Upper lobe of right lung (tissue), 1 donor: Measurements from ENCODE around the gene DMWD. TPM values are rescaled to one million over a fixed set of nuclear protein-coding genes. Genes with fewer than 3 reads are reported as not detected.

Experiments used
- ATAC-seq: fragments of 200-7000 bp; cut with Tn5 transposase; one replicate; pipeline ENCODE4 v1.9.1; 2020; ENCODE audit warnings: mild to moderate bottlenecking, moderate library complexity
- DNase-seq: peaks from one replicate; pipeline ENCODE4 v3.0.0-alpha.2; 2020
- H3K27ac ChIP-seq: fragments of 200-600 bp; one replicate; pipeline ENCODE4 v1.8.0; 2022
- H3K27me3 ChIP-seq: fragments of 200-600 bp; one replicate; pipeline ENCODE4 v1.8.0; 2022; ENCODE audit warnings: mild to moderate bottlenecking
- H3K36me3 ChIP-seq: fragments of 200-600 bp; one replicate; pipeline ENCODE4 v1.8.0; 2022
- H3K4me1 ChIP-seq: fragments of 200-600 bp; one replicate; pipeline ENCODE4 v1.8.0; 2022
- H3K4me3 ChIP-seq: fragments of 200-600 bp; one replicate; pipeline ENCODE4 v1.8.0; 2022; ENCODE audit warnings: mild to moderate bottlenecking
- H3K9me3 ChIP-seq: fragments of 200-600 bp; one replicate; pipeline ENCODE4 v1.8.0; 2022
- intact Hi-C: fragments of 100-400 bp; cut with DNase I; formaldehyde crosslinking; loops from one replicate; pipeline ENCODE4 v1.11.0; 2022
- total RNA-seq: library from RNA; stranded (reverse); fragmentation: NEBNext Ultra II Directional; extraction: Animal tissue kit (Norgen Biotek cat#: 25700); gene quantifications from one replicate; pipeline ENCODE4 v1.2.1, GENCODE V29; 2021
- TF ChIP-seq, protein P1 (sequence below): fragments of 200-600 bp; IDR thresholded peaks from one replicate; pipeline ENCODE4 v1.8.0; 2022; ENCODE audit warnings: antibody characterized with exemption
- donor health status: DM: no; HTN: yes; CAD: no; lungs with severe emphysema.

The DMWD gene
- total RNA-seq, 1 donor from 2014 or later: 58.7 TPM

DNA sequence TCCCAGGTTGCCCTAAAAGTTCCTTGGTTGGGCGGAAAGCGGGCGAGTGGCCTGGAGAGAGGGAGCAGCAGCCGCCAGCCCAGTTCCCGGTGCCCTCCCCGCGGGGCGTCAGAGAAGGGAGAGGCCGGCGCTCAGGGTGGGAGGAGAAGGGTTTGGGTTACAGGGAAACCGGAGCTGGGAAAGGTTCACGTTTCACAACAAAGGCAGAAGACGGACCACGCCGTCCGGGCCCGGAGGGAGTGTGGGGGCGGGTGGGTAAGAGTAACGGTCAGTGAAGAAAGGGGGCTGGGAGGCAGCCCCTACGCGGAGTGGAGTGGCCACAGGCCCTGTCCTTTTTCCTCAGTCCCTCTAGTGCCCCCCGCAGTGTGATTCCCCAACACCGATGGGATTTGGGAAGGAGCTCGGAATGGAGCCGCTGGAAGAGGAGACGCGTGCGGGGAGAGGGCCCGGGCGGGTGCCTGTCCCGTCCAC, 25.2 kb downstream of the DMWD start:
- no peaks in the 10 kb centered on the region for H3K9me3 ChIP-seq
- TF ChIP-seq, protein P1, sequence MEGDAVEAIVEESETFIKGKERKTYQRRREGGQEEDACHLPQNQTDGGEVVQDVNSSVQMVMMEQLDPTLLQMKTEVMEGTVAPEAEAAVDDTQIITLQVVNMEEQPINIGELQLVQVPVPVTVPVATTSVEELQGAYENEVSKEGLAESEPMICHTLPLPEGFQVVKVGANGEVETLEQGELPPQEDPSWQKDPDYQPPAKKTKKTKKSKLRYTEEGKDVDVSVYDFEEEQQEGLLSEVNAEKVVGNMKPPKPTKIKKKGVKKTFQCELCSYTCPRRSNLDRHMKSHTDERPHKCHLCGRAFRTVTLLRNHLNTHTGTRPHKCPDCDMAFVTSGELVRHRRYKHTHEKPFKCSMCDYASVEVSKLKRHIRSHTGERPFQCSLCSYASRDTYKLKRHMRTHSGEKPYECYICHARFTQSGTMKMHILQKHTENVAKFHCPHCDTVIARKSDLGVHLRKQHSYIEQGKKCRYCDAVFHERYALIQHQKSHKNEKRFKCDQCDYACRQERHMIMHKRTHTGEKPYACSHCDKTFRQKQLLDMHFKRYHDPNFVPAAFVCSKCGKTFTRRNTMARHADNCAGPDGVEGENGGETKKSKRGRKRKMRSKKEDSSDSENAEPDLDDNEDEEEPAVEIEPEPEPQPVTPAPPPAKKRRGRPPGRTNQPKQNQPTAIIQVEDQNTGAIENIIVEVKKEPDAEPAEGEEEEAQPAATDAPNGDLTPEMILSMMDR: no peak
- intact Hi-C loops: no loop called here

DNA sequence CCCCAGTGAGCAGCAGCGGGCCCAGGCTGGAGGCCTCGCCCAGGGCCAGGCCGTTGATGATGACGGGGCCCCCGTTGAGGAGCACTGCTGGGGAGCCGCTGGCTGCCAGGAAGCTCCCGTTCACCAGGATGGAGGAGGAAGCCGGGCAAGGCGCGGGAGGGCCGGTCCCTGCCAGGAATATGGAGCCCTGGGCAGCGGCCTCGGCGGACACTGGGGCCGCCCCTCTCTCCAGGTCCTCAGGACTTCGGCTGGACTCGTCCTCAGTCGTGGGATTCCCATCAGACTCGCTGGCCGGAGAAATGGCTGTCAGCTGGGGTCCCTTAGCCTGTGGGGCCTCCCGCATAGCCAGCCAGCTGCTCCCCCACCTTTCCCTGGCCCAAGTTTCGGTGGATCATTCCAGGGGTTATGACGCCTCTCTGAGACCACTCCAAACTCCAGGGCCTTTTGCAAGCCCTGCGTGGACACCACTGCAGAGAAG, 25.7 kb downstream of the DMWD start:
- no peak for ATAC-seq
- TF ChIP-seq, protein P1: no peak
- DNase-seq: no peak
- Histone ChIP-seq H3K27me3 (no peaks in the 10 kb centered on the region), H3K4me1 (peaks cover 31% of the 10 kb centered on the region), H3K36me3 (no peaks in the 10 kb centered on the region), H3K27ac (peak overlapping the region; percentile 92), H3K4me3 (peak overlapping the region; percentile 69), H3K9me3 (no peaks in the 10 kb centered on the region)
- intact Hi-C loops: no loop called here

More for the DNA sequence above, 25.2 kb downstream of the DMWD start:
- H3K36me3 ChIP-seq: no peaks in the 10 kb centered on the region
- peaks cover 31% of the 10 kb centered on the region for H3K4me1 ChIP-seq
- DNase-seq (peak; percentile 87), ATAC-seq (peak; percentile 0)
- H3K27ac ChIP-seq: peak overlapping the region; percentile 92
- H3K4me3 ChIP-seq: peak overlapping the region; percentile 69
- H3K27me3 ChIP-seq: no peaks in the 10 kb centered on the region

DNA sequence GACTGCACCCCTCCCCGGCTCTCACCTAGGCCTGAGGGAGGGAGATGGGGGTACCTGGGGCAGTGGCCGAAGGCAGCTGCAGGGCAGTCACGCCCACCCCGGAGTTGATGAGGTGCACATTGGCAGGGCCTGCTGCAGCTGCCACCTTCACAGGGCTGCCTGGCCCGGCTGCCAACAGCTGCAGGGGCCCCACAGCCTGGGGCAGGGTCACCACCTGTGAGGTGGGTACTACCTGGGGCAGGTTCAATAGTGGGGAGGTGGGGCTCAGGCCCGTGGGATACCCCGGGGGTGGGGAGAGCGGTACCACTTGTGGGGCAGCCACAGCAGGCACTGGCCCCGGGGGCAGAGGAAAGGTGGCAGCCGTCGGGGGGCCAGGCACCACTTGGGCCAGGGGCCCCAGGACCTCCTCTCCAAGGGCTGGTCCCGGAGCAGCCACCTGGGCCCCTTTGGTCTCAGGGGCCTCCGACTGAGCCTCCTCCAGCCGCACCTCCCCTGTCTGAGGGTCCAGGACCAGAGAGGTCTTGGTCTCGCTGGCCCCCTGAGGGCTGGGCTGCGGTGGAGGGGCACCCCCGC, 26.3 kb downstream of the DMWD start:
- no peak for ATAC-seq
- Histone ChIP-seq H3K27me3 (no peaks in the 10 kb centered on the region), H3K36me3 (no peaks in the 10 kb centered on the region), H3K9me3 (no peaks in the 10 kb centered on the region), H3K4me3 (peak overlapping the region; percentile 69), H3K4me1 (peaks cover 30% of the 10 kb centered on the region), H3K27ac (peak overlapping the region; percentile 92)
- no peak for DNase-seq
- TF ChIP-seq, protein P1: no peak
- intact Hi-C loops: no loop called here

DNA sequence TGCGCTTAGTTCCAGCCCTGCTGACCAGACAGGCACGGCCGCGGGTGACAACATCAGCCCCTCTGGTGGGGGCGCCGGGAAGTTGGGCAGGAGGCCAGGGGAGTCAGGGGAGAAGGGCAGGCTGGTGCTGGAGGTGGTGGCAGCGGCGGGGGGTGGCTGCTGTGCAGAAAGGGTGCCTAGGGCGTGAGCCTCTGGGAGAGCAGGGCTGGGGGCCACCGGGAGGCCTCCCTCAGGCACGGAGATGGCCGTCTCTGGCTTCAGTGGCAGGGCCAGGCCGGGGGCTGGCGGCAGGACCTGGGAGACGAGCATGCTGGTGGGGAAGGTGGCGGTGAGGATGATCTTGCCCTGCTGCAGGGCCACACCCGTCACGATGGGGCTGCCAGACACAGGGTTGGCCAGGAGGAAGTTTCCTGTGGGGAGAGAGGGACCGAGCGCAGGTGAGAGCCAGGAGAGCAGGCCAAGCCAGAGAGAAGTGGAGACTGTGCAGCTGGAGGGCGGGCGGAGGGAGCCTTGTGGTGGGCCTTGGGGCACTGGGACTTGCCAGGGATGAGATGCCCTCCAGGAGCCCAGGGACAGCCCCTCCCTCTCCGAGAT, 26.8 kb downstream of the DMWD start:
- ATAC-seq (no peak), DNase-seq (no peak)
- intact Hi-C loops: no loop called here
- Histone ChIP-seq H3K9me3 (no peaks in the 10 kb centered on the region), H3K4me1 (peaks cover 25% of the 10 kb centered on the region), H3K27me3 (no peaks in the 10 kb centered on the region), H3K4me3 (no peak overlapping the region), H3K27ac (no peak overlapping the region), H3K36me3 (no peaks in the 10 kb centered on the region)
- TF ChIP-seq, protein P1: no peak

DNA sequence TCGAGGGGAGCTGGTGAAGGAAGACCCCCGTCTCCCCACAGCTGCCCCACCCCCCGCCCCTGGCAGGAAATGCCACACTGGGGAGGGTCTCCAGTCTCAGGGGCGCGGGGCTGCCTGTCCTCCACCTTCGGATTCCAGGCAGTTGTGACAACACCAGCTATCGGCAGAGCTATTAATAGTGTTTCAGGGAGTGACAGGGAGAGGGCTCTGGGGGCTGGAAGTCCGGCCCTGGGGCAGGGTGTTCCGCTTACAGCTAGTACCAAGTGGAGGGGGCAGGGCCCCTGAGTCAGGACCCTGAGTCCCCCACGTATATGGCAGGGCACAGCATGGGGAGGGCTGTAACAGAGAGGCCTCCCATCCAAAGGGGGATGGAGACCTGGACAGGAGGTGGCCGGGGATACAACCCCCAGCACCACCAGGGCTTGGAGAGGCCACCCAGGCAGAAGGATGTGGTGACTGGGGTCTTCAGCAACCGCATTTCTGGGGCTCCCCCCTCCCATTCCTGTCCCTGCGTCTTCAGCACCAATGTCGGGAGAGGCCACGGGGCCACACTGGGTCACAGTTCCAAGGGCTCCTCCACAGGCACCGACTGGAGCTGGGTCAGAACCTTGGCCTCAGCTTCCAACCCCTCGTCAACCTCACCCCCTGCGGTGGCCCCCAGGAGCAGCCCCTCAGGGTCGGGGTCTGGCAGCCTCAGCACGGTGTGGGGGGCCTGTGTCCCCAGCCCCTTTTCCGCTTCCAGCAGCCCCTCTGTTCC, 27.5 kb downstream of the DMWD start:
- Histone ChIP-seq H3K36me3 (no peaks in the 10 kb centered on the region), H3K27me3 (no peaks in the 10 kb centered on the region), H3K4me3 (no peak overlapping the region), H3K4me1 (peaks cover 24% of the 10 kb centered on the region), H3K9me3 (no peaks in the 10 kb centered on the region), H3K27ac (no peak overlapping the region)
- intact Hi-C loops: no loop called here
- TF ChIP-seq, protein P1: no peak
- ATAC-seq: no peak
- DNase-seq: no peak
